Activated CD4-positive, CD25-positive, alpha-beta regulatory T cell treated with anti-CD3 and anti-CD28 coated beads, Interleukin-2, amount 50 U/mL, for 72 hours (primary cell): Measurements from ENCODE around the gene CSPG4.
"Not testable (repeated sequence)": the region's sequence is repeated elsewhere in the genome, so short reads cannot be mapped to it uniquely, and the experiment has no call there.

Experiments used
- DNase-seq: peaks from one replicate; pipeline ENCODE4 v3.0.0; 2021

Gene CSPG4, protein sequence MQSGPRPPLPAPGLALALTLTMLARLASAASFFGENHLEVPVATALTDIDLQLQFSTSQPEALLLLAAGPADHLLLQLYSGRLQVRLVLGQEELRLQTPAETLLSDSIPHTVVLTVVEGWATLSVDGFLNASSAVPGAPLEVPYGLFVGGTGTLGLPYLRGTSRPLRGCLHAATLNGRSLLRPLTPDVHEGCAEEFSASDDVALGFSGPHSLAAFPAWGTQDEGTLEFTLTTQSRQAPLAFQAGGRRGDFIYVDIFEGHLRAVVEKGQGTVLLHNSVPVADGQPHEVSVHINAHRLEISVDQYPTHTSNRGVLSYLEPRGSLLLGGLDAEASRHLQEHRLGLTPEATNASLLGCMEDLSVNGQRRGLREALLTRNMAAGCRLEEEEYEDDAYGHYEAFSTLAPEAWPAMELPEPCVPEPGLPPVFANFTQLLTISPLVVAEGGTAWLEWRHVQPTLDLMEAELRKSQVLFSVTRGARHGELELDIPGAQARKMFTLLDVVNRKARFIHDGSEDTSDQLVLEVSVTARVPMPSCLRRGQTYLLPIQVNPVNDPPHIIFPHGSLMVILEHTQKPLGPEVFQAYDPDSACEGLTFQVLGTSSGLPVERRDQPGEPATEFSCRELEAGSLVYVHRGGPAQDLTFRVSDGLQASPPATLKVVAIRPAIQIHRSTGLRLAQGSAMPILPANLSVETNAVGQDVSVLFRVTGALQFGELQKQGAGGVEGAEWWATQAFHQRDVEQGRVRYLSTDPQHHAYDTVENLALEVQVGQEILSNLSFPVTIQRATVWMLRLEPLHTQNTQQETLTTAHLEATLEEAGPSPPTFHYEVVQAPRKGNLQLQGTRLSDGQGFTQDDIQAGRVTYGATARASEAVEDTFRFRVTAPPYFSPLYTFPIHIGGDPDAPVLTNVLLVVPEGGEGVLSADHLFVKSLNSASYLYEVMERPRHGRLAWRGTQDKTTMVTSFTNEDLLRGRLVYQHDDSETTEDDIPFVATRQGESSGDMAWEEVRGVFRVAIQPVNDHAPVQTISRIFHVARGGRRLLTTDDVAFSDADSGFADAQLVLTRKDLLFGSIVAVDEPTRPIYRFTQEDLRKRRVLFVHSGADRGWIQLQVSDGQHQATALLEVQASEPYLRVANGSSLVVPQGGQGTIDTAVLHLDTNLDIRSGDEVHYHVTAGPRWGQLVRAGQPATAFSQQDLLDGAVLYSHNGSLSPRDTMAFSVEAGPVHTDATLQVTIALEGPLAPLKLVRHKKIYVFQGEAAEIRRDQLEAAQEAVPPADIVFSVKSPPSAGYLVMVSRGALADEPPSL (N-terminal part only)

DNA sequence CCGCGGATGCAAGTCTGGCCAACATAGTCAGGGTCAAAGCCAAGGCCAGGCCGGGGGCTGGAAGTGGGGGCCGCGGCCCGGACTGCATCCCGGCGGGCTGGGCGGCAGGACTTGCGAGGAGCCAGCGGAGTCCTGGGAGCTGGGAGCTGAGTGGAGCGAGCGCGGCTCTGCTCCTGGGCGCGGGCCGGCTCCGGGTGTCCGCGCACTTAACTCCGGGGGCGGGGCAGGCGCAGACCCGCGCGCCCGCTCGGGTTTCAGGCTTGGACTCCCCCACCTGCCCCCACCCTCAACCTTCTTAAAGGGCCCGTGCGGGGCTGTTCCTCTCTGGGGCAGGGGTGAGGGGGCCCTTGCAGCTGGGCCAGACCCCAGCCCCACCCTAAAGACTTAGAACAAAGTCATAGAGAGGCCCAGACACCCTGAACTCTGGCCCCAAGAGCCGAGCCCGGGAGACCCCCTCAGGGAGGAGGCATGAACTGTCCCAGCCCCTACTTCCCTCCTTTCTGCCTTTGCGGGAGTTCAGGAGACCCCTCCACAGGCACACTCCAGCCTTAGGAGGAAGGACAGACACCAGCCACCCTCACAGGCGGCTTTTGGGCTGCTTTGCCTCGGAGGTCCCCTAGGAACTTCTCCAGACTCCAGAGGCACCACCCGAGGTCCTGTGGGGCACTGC lies at the start of gene CSPG4:
Gene CSPG4 (minus strand): TSS at position 181 of the 670 bp plus-strand sequence. CDS start 93 bp downstream, at position 88.
- DNase-seq, result no peak

DNA sequence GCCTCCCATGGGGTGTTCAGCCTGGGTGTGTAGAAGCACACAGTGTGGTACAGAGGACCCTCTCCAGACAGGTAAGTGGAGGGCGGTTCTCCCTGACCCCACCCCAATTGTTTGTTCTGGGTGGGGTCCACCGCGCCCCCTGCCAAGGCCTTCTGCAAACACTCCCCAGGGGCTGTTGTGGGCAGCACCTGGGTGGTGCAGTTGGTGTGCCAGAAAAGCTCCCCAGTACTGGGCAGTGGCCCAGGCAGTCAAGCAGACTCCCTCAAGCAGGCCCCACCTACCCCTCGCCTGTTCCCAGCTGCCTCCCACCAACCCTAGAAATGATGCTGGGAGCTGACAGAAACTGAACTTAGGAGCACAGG lies 49.7 kb upstream of the CSPG4 start:
- DNase-seq, result not testable (repeated sequence)

DNA sequence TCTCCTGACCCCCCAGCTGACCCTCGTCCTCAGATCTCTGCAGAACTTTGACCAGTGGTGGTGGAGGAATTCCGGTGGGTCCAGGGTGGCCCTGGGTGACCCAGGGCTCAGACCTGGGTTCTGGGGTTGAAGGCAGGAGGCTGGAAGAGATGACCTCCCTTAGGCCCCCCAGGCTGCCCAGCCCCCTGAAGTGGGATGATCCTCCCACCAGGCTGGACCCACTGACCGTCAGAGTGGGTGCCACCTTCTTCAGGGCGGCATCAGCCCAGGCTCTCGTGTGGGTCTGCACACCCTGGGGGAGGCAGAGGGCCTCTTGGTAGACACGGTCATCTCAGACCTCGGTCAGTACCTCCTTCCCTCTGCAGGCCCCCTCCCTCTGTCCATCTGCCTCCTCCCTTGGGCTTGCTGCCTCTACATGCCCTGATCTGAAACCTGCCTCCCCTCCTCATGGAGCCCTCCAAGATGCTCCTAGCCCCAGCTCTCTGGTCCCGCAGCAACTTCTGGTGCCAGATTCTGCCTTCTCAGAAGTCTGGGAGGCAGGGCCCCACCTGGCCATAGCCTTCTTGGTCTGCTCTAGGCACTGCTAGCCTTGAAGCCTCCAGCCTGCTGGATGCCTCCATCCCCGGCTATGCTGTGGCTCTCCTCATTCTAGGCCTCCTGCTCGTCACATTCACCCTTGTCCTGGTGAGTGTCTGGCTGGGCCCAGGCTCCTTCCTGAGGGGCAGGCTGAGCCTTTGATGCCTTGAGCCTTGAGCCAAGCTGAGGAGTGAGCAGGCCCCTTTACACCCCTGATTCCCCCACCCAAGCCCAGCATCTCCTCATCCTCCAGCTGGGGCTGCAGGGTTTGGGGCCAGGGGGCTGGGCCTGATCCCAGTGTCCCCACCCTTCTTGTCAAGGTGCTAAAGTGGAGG lies 49.1 kb upstream of the CSPG4 start:
- DNase-seq, result no peak

- no peak for DNase-seq
Observed at GRCh38 chr15:75760704-75761435, 48.2 kb upstream of the CSPG4 start.

DNA sequence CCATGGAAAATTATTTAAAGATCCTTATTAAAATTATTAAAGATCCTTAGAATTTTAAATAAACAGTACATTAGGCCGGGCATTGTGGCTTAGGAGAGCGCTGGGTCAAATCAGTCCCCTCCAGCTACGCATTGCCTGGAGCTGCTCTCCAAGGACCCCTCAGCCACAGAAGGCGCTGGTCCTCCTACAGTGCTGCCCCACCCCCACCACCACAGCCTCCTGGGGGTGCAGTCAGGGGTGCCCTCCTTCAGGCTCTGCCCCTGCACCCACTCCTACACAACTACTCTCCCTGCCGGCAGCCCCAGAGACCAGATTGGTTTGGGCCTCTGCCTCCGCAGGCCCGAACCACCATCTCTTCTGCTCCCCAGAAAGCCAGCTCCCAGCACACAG lies 47.5 kb upstream of the CSPG4 start:
- DNase-seq, result not testable (repeated sequence)

DNA sequence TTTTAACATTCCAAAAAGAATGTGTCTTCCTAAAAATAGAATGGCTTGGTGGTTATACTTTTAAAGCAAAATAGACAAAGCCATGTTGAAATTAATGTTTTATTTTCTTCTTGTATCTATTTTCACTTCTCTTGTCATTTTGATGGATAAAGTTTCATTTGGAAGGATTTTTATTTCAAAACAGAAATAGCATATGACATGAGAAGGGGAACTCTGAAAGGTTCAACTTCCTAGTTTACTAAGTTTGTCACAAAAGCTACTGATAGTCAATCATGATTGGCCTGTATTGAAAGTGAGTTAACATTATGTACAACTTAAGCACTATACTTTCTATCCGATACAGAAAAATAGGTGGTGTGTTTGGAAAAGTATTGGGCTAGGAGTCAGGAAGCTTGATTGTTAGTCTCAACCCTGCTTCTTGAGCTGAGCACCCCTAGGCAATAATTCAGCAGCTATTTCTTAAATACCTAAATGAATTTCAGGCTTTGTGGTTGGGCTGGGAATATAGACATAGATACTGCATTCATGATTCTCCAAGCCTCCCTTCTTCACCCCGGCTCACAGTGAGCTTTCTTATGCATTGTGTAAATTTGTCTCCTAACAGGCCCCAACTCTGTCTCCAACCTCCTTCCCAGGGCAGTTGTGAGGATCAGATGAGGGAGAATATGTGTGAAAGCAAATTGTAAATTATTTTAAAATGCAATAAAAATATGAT lies 46.9 kb upstream of the CSPG4 start:
- DNase-seq, result no peak

GRCh38 chr15:75758071-75758872 lies 45.6 kb upstream of the CSPG4 start:
- DNase-seq, result peak; percentile 71

DNA sequence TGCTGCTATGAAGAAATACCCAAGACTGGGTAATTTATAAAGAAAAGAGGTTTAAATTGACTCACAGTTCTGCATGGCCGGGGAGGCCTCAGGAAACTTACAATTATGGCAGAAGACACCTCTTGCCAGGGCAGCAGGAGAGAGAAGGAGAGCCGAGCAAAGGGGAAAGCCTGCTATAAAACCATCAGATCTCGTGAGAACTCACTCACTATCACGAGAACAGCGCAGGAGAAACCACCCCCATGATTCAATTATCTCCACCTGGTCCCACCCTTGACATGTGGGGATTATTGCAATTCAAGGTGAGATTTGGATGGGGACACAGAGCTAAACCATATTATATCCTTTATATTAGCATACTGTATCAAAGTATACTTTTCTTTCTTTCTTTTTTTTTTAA lies 42.2 kb upstream of the CSPG4 start:
- DNase-seq, result not testable (repeated sequence)

DNA sequence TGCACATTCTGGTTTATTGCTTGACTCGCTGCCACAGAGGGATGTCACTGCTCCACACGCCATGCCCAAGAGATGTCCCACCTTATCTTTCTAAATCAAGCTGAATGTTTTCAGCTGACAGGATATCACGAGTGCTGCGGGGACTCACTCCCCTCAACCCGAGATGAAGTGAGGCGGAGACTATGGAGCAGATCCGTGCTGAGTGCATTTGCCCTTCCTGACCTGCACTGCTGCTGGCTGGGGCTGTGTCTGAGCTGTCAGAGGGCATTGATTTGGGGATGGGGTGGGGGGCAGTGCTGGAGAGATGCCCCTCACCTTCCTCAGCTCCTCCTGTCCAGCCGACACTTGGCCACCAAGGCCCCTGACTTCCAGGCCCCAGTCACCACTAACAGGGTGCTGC lies 40.5 kb upstream of the CSPG4 start:
- no peak for DNase-seq

- DNase-seq, result no peak
Observed at GRCh38 chr15:75751891-75752290, 39.2 kb upstream of the CSPG4 start.

DNA sequence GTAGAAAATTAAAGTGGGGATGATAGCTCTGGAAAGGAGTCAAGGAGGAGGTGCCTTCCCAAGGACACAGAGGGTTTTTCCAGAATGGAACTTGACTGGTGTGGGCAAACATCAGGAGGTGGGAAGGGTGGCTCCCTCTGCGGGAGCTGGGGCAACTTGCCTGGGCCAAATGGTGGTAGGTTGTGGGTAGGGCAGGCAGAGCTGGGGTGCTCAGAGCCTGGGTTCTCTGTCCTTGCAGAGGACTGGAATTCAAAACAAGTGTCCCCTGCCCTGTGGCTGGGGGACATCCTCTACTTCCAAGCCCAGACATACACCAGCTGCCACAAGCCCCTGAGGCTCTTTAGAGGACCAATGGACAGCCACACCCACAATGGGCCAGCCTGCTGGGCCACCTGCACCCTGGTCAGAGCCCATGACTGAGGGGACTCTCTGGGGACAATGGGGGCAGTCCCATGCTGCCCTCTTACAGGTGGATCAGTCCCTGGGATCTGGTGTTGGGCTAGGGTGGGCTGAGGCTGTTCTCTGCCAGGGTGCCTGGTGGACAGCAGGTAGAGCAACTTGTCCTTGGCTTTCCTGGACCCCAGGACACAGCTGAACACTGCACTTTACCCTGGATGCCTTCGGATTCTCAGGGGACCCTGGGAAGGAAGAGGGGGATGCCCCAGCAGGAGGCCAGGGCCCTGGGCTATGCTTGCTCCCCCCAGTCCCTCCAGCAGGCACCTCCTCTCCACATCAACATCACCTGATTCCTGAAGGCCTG lies 38.6 kb upstream of the CSPG4 start:
- DNase-seq, result no peak

DNA sequence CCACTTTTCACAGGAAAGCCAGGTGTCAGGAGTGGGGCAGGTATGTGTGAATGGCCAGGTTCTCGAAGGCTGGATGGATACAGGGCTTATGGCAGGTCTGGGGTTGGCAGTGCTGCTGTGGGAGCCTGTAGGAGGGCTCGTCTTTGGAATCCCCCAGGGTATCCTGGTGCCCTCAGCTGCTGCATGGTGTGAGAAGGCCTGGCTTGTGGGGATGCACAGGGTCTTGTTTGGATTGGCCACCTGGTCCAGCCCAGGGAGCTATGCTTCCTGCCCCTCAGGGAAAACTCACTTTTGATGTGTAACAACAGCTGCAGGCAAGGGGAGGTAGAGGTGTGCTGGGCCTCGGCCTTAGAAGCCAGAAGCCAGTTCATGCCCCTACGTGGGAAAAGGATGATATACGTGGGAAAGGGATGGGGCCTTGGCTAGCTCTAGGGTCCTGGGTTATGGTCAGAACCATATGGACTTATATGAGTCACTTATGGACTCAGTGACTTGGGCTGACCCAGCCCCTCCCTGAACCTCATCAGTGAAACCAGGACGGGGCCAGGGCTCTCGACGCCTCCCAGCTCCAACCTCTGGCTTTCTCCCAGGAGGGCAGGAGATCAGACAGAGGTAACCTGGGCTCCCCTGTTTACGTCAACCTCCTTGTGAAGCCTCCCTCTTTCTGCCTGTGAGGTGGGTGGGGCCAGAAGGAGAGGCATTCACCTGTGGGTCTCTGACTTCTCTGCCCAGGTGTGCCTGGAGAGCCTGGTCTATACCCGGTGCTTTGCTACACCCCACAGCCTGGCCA lies 37.8 kb upstream of the CSPG4 start:
- no peak for DNase-seq

GRCh38 chr15:75749820-75750219 lies 37.2 kb upstream of the CSPG4 start:
- DNase-seq, result no peak

DNA sequence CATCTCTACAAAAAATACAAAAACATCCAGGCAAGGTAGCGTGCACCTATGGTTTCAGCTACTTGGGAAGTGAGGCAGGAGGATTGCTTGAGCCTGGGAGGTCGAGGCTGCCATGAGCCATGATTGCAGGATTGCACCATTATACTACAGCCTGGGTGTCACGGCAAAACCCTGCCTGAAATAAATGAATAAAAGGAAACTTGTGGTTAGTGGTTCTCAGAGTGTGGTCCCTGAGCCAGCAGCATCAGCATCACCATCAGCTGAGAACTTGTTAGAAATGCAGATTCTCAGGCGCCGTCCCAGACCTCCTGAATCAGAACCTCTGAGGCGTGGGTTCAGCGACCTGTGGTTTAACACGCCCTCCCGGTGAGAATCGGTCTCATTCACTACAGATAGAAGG lies 36.2 kb upstream of the CSPG4 start:
- not testable (repeated sequence) for DNase-seq

GRCh38 chr15:75747121-75747520 lies 34.5 kb upstream of the CSPG4 start:
- DNase-seq, result not testable (repeated sequence)

DNA sequence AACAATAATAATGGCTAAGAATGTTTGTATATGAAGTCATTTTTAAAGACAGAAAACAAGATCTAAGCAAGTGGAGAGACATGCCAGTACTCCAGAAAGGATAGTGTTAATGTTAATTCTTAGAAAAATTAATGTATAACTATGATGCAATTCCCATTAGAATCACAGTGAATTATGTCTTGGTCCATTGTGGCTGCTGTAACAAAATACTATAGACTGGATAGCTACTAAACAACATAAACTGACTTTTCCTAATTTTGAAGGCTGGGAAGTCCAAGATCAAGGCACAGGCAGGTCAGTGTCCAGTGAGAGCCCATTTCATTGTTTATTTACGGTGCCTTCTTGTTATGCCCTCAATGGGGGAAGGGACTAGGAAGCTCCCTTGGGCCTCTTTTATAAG lies 32.7 kb upstream of the CSPG4 start:
- DNase-seq, result no peak

GRCh38 chr15:75742346-75742745 lies 29.7 kb upstream of the CSPG4 start:
- not testable (repeated sequence) for DNase-seq
